Sigmoid colon (tissue), 7 donors: ENCODE measurements around the gene CHSY3. TPM values are rescaled to one million over a fixed set of nuclear protein-coding genes. Genes with fewer than 3 reads are reported as not detected.

ENCODE experiments used
- DNase-seq: peaks from one replicate; pipeline ENCODE4 v3.0.0-alpha.2; 2019
- H3K27ac ChIP-seq, 4 donors: fragments of 200-600 bp; sonication (generic); one replicate each; pipeline ENCODE4 v1.5.1; 2016 to 2019; ENCODE audit warnings: mild to moderate bottlenecking in 1 of 4
- H3K27me3 ChIP-seq, 3 donors: fragments of 200-600 bp; sonication (generic); one replicate each; pipeline ENCODE4 v1.5.1; 2019; ENCODE audit warnings: mild to moderate bottlenecking in 1 of 3
- H3K36me3 ChIP-seq, 4 donors: fragments of 200-600 bp; sonication (generic); one replicate each; pipeline ENCODE4 v1.5.1; 2016 to 2019
- H3K4me1 ChIP-seq, 4 donors: fragments of 200-600 bp; sonication (generic); one replicate each; pipeline ENCODE4 v1.5.1; 2017 to 2019
- H3K4me3 ChIP-seq, 4 donors: fragments of 200-600 bp; sonication (generic); one replicate each; pipeline ENCODE4 v1.5.1; 2017 to 2019; ENCODE audit warnings: mild to moderate bottlenecking in 2 of 4, moderate library complexity in 1 of 4
- H3K9me3 ChIP-seq, 4 donors: fragments of 200-600 bp in 3 of 4; sonication (generic) in 3 of 4; one replicate each; pipeline versions ENCODE4 v1.5.1 to v1.6.1; 2013 to 2019
- CTCF ChIP-seq, 4 experiments: fragments of 450-650 bp in 3 of 4; fragments of 200-600 bp in 1 of 4; IDR thresholded peaks; one replicate each; pipeline ENCODE4 v1.5.1; 2016 to 2019; ENCODE audit warnings: antibody characterized with exemption in 4 of 4, mild to moderate bottlenecking in 3 of 4, moderate library complexity in 2 of 4
- EP300 ChIP-seq, 4 donors: sonication (generic); formaldehyde crosslinking; IDR thresholded peaks; one replicate each; pipeline ENCODE4 v1.6.1; 2017; ENCODE audit warnings: antibody characterized with exemption in 4 of 4
- POLR2A ChIP-seq, 2 donors: fragments of 450-650 bp; IDR thresholded peaks; one replicate each; pipeline ENCODE4 v1.6.1; 2016; ENCODE audit warnings: antibody characterized with exemption in 2 of 2, mild to moderate bottlenecking in 2 of 2, moderate library complexity in 2 of 2
- POLR2AphosphoS5 ChIP-seq, 4 donors: sonication (generic); formaldehyde crosslinking; IDR thresholded peaks; one replicate each; pipeline ENCODE4 v1.6.1; 2017; ENCODE audit warnings: antibody characterized with exemption in 4 of 4
- WGBS, 2 donors: extraction: QIAGEN DNeasy Blood & Tissue Kit; methylation state at CpG; one replicate each; pipeline ENCODE4 v1.1.7; 2013; 5-methylcytosine and 5-hydroxymethylcytosine counted together
- intact Hi-C: fragments of 100-400 bp; cut with DNase I; formaldehyde crosslinking; loops from one replicate; pipeline ENCODE4 v1.15.1; 2023
- polyA plus RNA-seq, 3 donors: library from polyadenylated mRNA; stranded (reverse); fragments of 200-250 nt; gene quantifications; one replicate each; pipeline ENCODE4 v1.2.3, GENCODE V29; 2013
- total RNA-seq, 4 donors: library from RNA; depleted of rRNA; stranded (reverse); fragments of >200 nt; gene quantifications; one replicate each; pipeline ENCODE4 v1.1.0, GENCODE V29; 2016
- donor health status: healthy with polysubstance abuse.
- donor health status: Bipolar disorder and iron deficiency.
- donor health status: healthy.

The CHSY3 gene
- total and polyA plus RNA-seq, 7 donors: under 0.01 to 3.3 (median 1.2) TPM; not detected in 1

DNA sequence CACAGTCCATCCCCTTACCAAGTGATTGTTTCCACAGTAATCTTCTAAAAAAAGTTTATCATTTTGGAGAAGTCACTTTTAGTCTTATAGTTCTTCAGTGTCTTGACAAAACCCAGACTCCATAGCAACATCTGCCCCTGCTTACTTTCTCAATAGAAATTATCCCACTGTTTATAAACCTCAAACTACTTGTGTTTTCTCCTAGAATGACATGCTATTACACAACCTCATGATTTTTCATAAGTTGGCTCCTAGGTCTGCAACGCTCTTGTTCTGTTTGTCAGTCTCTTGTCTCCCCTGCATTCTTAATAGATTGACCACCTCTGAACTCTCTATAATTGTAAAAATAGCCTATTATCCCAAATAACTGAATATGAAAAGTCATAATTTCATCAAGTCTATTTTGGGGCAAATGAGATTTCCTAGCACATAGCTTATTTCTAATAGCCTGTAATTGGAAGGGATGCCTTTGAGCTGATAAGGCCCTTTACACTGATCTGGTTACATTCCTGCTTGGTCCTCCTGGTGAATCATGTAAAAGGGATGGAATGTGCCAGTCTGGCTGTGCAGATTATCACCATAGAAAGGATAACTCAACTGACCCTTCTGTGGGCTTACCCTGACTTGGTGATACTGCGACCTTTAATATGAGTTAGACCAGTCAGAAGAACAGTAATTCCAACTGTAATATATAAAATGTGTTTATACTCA is 69.6 kb downstream of the CHSY3 start:
- 82 to 83% methylated on average over 2 of the region's 2 CpGs for WGBS, 2 donors
- Histone ChIP-seq H3K27me3 (no peaks in the 10 kb centered on the region), H3K36me3 (no peaks in the 10 kb centered on the region), H3K27ac (no peak overlapping the region), H3K4me1 (peaks cover 0 to 10% (median 4%) of the 10 kb centered on the region in 4 donors), H3K9me3 (no peaks in the 10 kb centered on the region), H3K4me3 (no peak overlapping the region)
- intact Hi-C loops: no loop called here
- no peak for DNase-seq
- TF ChIP-seq POLR2A (IDR thresholded peaks at IDR 0.05) (no peak), POLR2AphosphoS5 (IDR thresholded peaks at IDR 0.05) (no peak), CTCF (IDR thresholded peaks at IDR 0.05) (no peak), EP300 (IDR thresholded peaks at IDR 0.05) (no peak)

DNA sequence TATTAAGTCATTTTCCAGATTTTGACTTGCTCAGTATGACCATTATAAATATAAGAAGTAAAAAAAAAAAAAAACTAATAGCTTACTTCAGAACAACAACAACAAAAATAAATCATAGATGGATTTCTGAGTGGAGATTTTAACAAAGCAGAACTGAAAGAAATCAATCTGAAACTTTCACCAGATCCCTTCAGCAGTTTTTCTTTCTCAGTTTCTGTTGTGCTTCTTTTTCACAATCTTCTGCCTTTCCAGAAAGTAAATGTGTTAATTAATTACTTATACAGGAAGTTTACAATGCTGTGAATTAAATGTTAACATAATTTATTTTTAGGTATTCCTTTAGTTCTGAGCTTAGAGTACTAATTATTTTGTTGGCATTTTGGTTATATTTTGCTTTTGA is 73.5 kb downstream of the CHSY3 start:
- Histone ChIP-seq H3K27ac (no peak overlapping the region), H3K4me1 (peaks cover 0 to 5% (median 2%) of the 10 kb centered on the region in 4 donors), H3K36me3 (no peaks in the 10 kb centered on the region), H3K27me3 (no peaks in the 10 kb centered on the region), H3K4me3 (no peak overlapping the region), H3K9me3 (no peaks in the 10 kb centered on the region)
- intact Hi-C loops: no loop called here
- DNase-seq: no peak
- TF ChIP-seq EP300 (IDR thresholded peaks at IDR 0.05) (no peak), POLR2A (IDR thresholded peaks at IDR 0.05) (no peak), POLR2AphosphoS5 (IDR thresholded peaks at IDR 0.05) (no peak), CTCF (IDR thresholded peaks at IDR 0.05) (no peak)

DNA sequence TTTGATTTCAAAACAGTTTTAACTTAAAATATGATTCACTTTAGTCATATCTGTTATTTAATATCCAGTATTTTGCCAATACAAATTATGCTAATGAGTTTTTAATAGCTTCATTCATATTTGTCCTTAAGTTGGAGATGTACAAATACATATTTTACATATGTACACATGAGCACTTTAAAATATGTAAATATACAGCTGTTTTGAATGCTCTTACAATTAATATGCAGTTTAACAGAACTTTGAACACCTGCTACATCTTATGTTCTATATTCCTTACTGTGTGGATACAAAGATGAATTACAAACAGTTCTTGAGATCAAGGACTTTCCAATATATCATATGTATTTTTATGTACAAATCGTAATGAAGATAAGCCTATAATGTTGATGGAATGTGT is 74.0 kb downstream of the CHSY3 start:
- Histone ChIP-seq H3K4me3 (no peak overlapping the region), H3K27me3 (no peaks in the 10 kb centered on the region), H3K9me3 (no peaks in the 10 kb centered on the region), H3K36me3 (no peaks in the 10 kb centered on the region), H3K4me1 (peaks cover 0 to 5% (median 2%) of the 10 kb centered on the region in 4 donors), H3K27ac (no peak overlapping the region)
- intact Hi-C loops: no loop called here
- TF ChIP-seq CTCF (IDR thresholded peaks at IDR 0.05) (no peak), POLR2A (IDR thresholded peaks at IDR 0.05) (no peak), EP300 (IDR thresholded peaks at IDR 0.05) (no peak)
- no peak for DNase-seq
- WGBS, 2 donors: 62 to 82% methylated on average over 1 of the region's 1 CpG

GRCh38 chr5:129988453-129988852 is 84.2 kb downstream of the CHSY3 start:
- Histone ChIP-seq H3K4me3 (no peak overlapping the region), H3K27ac (no peak overlapping the region), H3K4me1 (no peaks in the 10 kb centered on the region), H3K9me3 (peaks cover 0 to 5% (median 1%) of the 10 kb centered on the region in 4 donors), H3K36me3 (no peaks in the 10 kb centered on the region), H3K27me3 (no peaks in the 10 kb centered on the region)
- intact Hi-C loops: no loop called here
- no peak for DNase-seq
- TF ChIP-seq POLR2A (IDR thresholded peaks at IDR 0.05) (no peak), POLR2AphosphoS5 (IDR thresholded peaks at IDR 0.05) (no peak), CTCF (IDR thresholded peaks at IDR 0.05) (no peak), EP300 (IDR thresholded peaks at IDR 0.05) (no peak)

- H3K4me3 ChIP-seq: no peak overlapping the region
- intact Hi-C loops: no loop called here
- H3K36me3 ChIP-seq: no peaks in the 10 kb centered on the region
- no peaks in the 10 kb centered on the region for H3K27me3 ChIP-seq
- no peak for DNase-seq
- no peak overlapping the region for H3K27ac ChIP-seq
- no peaks in the 10 kb centered on the region for H3K9me3 ChIP-seq
- TF ChIP-seq CTCF (IDR thresholded peaks at IDR 0.05): no peak
- no peak for TF ChIP-seq EP300 (IDR thresholded peaks at IDR 0.05)
- TF ChIP-seq POLR2AphosphoS5 (IDR thresholded peaks at IDR 0.05): no peak
- no peak for TF ChIP-seq POLR2A (IDR thresholded peaks at IDR 0.05)
- WGBS, 2 donors: 71 to 80% methylated on average over 3 of the region's 3 CpGs
- H3K4me1 ChIP-seq: no peaks in the 10 kb centered on the region
These were observed 87.5 kb downstream of the CHSY3 start for GRCh38 chr5:129991780-129992179.
